Measurements from ENCODE around the gene TNFRSF13B.

DNA sequence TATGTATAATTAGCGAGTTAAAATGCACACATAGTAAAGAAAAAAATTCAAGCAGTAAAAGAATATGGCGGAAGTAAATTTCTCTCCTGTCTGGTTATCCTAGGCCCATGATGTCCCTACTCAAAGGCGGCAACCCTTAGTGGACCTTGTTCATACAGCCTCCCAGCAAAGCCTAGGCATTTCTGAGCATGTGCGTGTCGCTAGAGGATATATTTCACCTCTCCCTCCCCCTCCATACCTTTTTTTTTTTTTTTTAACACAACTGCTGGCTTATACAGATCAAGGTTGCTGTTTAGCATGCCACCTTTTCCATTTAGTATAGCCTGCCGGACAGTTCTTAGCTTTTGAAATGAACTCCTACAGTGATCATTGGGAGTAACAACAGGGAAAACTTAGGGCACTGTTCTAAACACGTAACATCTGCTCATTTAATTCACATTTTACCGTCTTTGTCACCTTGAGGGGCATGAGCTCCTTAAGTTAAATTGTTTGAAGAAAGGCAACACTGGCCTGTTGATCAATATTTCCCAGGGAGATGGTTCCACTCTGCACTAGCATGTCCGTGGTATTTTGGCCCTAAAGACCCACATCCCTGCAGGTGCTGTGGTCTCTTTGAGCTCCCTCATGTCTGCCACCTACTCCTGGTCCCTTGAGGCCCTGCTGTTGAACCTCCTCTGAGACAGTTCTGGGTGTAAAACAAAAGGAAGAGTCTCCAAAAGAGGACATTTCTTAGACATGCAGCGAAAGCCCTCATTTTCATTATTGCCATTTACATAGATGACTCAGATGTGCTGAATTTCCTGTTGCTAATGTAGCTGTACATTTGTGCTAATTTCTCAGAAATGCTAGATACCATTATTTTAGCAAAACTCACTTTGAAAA lies 4.1 kb upstream of the TNFRSF13B start:
- TF ChIP-seq, protein P1, sequence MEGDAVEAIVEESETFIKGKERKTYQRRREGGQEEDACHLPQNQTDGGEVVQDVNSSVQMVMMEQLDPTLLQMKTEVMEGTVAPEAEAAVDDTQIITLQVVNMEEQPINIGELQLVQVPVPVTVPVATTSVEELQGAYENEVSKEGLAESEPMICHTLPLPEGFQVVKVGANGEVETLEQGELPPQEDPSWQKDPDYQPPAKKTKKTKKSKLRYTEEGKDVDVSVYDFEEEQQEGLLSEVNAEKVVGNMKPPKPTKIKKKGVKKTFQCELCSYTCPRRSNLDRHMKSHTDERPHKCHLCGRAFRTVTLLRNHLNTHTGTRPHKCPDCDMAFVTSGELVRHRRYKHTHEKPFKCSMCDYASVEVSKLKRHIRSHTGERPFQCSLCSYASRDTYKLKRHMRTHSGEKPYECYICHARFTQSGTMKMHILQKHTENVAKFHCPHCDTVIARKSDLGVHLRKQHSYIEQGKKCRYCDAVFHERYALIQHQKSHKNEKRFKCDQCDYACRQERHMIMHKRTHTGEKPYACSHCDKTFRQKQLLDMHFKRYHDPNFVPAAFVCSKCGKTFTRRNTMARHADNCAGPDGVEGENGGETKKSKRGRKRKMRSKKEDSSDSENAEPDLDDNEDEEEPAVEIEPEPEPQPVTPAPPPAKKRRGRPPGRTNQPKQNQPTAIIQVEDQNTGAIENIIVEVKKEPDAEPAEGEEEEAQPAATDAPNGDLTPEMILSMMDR (IDR thresholded peaks at IDR 0.05): no peak
- no peak for TF ChIP-seq POLR2A (IDR thresholded peaks at IDR 0.05)

All from uterus (tissue), 2 donors.